ENCODE results near the gene MAGI2. TPM values are rescaled to one million over a fixed set of nuclear protein-coding genes. Genes with fewer than 3 reads are reported as not detected.

The MAGI2 gene
- total and polyA plus RNA-seq, 2 donors (not counting 3 experiments of a cell fraction or from before 2014, with no cell fraction given), result 0.28 to 6.0 TPM

DNA sequence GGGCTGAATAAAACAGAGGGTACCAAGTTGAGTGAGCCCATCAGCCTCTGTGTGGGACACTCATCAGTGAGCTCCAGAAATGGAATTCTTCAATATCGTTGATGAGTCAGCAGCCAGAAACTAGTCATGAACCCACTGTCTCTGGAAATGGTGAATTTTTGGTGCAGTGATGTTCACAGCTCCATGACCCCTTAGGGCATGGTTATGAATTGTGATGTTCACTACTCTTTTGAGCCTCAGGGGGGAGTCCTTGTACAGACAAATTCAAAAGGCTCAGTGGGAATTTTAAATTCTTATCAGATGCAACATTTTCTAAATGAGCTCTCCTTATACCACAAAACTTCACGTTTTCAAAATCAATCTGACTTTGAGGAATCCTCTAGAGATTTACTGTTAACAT lies 1319.2 kb downstream of the MAGI2 start:
- no peaks in the 10 kb centered on the region for H4K20me1 ChIP-seq (replicated peaks; ENCODE audit: control insufficient read depth, extremely low read depth, insufficient read depth, low read length)
- TF ChIP-seq POLR2AphosphoS5 (IDR thresholded peaks at IDR 0.05; ENCODE audit: insufficient read depth, low read depth, low read length), result no peak
- TF ChIP-seq, protein P1, sequence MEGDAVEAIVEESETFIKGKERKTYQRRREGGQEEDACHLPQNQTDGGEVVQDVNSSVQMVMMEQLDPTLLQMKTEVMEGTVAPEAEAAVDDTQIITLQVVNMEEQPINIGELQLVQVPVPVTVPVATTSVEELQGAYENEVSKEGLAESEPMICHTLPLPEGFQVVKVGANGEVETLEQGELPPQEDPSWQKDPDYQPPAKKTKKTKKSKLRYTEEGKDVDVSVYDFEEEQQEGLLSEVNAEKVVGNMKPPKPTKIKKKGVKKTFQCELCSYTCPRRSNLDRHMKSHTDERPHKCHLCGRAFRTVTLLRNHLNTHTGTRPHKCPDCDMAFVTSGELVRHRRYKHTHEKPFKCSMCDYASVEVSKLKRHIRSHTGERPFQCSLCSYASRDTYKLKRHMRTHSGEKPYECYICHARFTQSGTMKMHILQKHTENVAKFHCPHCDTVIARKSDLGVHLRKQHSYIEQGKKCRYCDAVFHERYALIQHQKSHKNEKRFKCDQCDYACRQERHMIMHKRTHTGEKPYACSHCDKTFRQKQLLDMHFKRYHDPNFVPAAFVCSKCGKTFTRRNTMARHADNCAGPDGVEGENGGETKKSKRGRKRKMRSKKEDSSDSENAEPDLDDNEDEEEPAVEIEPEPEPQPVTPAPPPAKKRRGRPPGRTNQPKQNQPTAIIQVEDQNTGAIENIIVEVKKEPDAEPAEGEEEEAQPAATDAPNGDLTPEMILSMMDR (IDR thresholded peaks at IDR 0.05; ENCODE audit: extremely low read depth in 1 of 2, insufficient read depth in 1 of 2, low read depth in 1 of 2, low read length in 2 of 2), result peak; percentile 31 to 36
- no peak for TF ChIP-seq JUN (IDR thresholded peaks at IDR 0.05; ENCODE audit: borderline replicate concordance, insufficient read depth, insufficient read length, low read depth)
- TF ChIP-seq GATA2 (IDR thresholded peaks at IDR 0.05; ENCODE audit: insufficient read depth, insufficient read length, low read depth, low read length), result no peak
- no peak for TF ChIP-seq POLR2A (IDR thresholded peaks at IDR 0.05; ENCODE audit: low read depth, low read length)
- TF ChIP-seq, protein P2, sequence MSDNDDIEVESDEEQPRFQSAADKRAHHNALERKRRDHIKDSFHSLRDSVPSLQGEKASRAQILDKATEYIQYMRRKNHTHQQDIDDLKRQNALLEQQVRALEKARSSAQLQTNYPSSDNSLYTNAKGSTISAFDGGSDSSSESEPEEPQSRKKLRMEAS (IDR thresholded peaks at IDR 0.05; ENCODE audit: insufficient read depth, insufficient read length), result no peak
- TF ChIP-seq EZH2 (IDR thresholded peaks at IDR 0.05; ENCODE audit: borderline replicate concordance, low read depth, low read length, severe bottlenecking), result no peak
- no peaks in the 10 kb centered on the region for H3K4me1 ChIP-seq (ENCODE audit: control insufficient read depth, extremely low read depth, insufficient read depth, low read length)
- H2AFZ ChIP-seq (ENCODE audit: low read depth, low read length), result no peak overlapping the region
- H3K4me3 ChIP-seq (replicated peaks in 1 of 3; ENCODE audit: insufficient read depth in 1 of 3, low read depth in 1 of 3, low read length in 3 of 3), result no peak overlapping the region
- no peaks in the 10 kb centered on the region for H3K36me3 ChIP-seq (ENCODE audit: control insufficient read depth in 2 of 2, extremely low read depth in 1 of 2, insufficient read depth in 2 of 2, low read length in 2 of 2)
- H3K9ac ChIP-seq (replicated peaks; ENCODE audit: extremely low read depth, insufficient read depth, low read length), result no peak overlapping the region
- no peak overlapping the region for H3K27ac ChIP-seq (ENCODE audit: insufficient read depth, low read depth, low read length)
- no peaks in the 10 kb centered on the region for H3K79me2 ChIP-seq (ENCODE audit: control insufficient read depth, insufficient read depth, low read length)
- ChIA-PET POLR2A (no interaction called here), CTCF (interaction anchor here (0.5 to 2.9 kb wide), 30 partner anchors 9 to 1913 kb away, joined by 3 to 20 read pairs (median 5); no protein-coding TSS in a partner anchor)
- no peaks in the 10 kb centered on the region for H3K9me1 ChIP-seq (replicated peaks; ENCODE audit: control insufficient read depth, extremely low read depth, insufficient read depth, low read length)
- H3K9me3 ChIP-seq (replicated peaks; ENCODE audit: control insufficient read depth, insufficient read depth, low read length), result no peaks in the 10 kb centered on the region
- H3K27me3 ChIP-seq (ENCODE audit: control insufficient read depth in 2 of 2, insufficient read depth in 2 of 2, low read length in 2 of 2), result no peaks in the 10 kb centered on the region
- intact Hi-C loops (cut with micrococcal nuclease), result loop anchor here (10.0 kb wide), 1 partner anchor 791 kb away; no protein-coding TSS in a partner anchor
- FAIRE-seq, result peak; percentile 76
- no TSS peak for BruUV-seq (replicated peaks)
- H3K4me2 ChIP-seq (ENCODE audit: insufficient read depth, low read length), result no peak overlapping the region
- dilution Hi-C loops (cut with MboI; ENCODE audit: extremely low pct_ligation_motif_present, low sequenced_read_pairs), result no loop called here
- DNase-seq (ENCODE audit: low read depth, low spot score), result peak; percentile 24
